HEK293 (cell line): Measurements from ENCODE around the gene TUBB2B.

Experiments
- CTCF ChIP-seq: fragments of 450-650 bp; formaldehyde crosslinking; IDR thresholded peaks from 2 replicates; pipeline ENCODE4 v1.5.1; 2016; ENCODE audit warnings: missing biosample characterization, missing genetic modification characterization
- FEZF1 ChIP-seq: fragments of 450-650 bp; formaldehyde crosslinking; IDR thresholded peaks from 2 replicates; pipeline ENCODE4 v1.5.1; 2016; ENCODE audit warnings: missing biosample characterization, missing genetic modification characterization
- MYNN ChIP-seq: fragments of 450-650 bp; formaldehyde crosslinking; IDR thresholded peaks from 2 replicates; pipeline ENCODE4 v1.5.1; 2016; ENCODE audit warnings: missing biosample characterization, missing genetic modification characterization, borderline replicate concordance
- PRDM1 ChIP-seq: fragments of 450-650 bp; formaldehyde crosslinking; IDR thresholded peaks from 2 replicates; pipeline ENCODE4; 2016; ENCODE audit warnings: missing biosample characterization, missing genetic modification characterization
- TSHZ1 ChIP-seq: fragments of 450-650 bp; formaldehyde crosslinking; IDR thresholded peaks from 2 replicates; pipeline ENCODE4 v1.5.1; 2016; ENCODE audit warnings: missing biosample characterization, missing genetic modification characterization, borderline replicate concordance
- ZNF121 ChIP-seq: fragments of 450-650 bp; formaldehyde crosslinking; IDR thresholded peaks from 2 replicates; pipeline ENCODE4 v1.5.1; 2016; ENCODE audit warnings: missing biosample characterization, missing genetic modification characterization
- ZNF362 ChIP-seq: fragments of 450-650 bp; formaldehyde crosslinking; IDR thresholded peaks from 2 replicates; pipeline ENCODE4 v1.5.1; 2016; ENCODE audit warnings: missing biosample characterization, missing genetic modification characterization
- ZNF629 ChIP-seq: fragments of 450-650 bp; formaldehyde crosslinking; IDR thresholded peaks from 2 replicates; pipeline ENCODE4 v1.5.1; 2017; ENCODE audit warnings: missing biosample characterization, missing genetic modification characterization
- ZNF639 ChIP-seq: fragments of 450-650 bp; formaldehyde crosslinking; IDR thresholded peaks from 2 replicates; pipeline ENCODE4 v1.5.1; 2016; ENCODE audit warnings: missing biosample characterization, missing genetic modification characterization

GRCh38 chr6:3272911-3273547, 45.6 kb upstream of the TUBB2B start:
- TF ChIP-seq PRDM1 (tag by site-specific recombination) (no peak), ZNF639 (tag by site-specific recombination) (no peak), MYNN (tag by site-specific recombination) (no peak), CTCF (no peak), ZNF362 (tag by site-specific recombination) (no peak), TSHZ1 (tag by site-specific recombination) (no peak), ZNF629 (tag by site-specific recombination) (no peak), ZNF121 (tag by site-specific recombination) (no peak), FEZF1 (no peak)
